Measurements from ENCODE around the gene ACAP3.
A peak's percentile ranks its signal among the peaks of the same experiment; 100 is the strongest.

ACAP3 gene

DNA sequence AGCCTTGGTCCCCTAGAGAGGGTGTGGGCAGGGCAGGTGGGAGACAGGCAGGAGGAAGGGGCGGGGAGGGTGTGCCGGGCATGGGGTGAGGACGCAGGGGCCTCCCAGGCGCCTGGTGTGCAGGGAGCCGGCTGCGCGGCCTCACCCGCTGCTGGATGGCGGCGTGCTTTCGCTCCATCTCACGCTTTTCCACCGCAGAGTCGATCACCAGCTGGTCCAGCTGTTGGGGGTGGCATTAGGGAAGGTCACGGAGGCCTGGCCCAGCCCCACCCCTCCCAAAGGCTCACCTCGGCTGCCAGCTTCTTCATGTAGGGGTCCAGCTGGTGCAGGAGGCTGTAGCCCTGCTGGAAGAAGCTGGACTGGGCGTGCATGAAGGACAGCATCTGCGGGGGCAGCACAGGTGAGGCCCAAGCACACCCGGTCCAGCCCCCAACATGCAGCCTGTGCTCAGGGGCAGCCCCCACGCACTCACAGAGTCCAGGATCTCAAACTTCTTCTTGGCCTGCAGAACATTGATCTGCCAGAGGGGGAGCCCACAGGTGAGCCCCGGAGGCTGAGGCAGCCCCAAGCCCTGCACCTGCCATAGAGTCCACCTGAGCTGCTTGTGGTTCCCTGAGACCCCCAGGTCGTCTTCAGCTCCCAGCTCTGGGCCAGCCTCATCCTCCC lies 7.9 kb downstream of the ACAP3 start:
- no peak for DNase-seq (ENCODE audit: low read depth)

GRCh38 chr1:1298861-1299685 lies 8.7 kb downstream of the ACAP3 start:
- DNase-seq (ENCODE audit: low read depth): no peak

DNA sequence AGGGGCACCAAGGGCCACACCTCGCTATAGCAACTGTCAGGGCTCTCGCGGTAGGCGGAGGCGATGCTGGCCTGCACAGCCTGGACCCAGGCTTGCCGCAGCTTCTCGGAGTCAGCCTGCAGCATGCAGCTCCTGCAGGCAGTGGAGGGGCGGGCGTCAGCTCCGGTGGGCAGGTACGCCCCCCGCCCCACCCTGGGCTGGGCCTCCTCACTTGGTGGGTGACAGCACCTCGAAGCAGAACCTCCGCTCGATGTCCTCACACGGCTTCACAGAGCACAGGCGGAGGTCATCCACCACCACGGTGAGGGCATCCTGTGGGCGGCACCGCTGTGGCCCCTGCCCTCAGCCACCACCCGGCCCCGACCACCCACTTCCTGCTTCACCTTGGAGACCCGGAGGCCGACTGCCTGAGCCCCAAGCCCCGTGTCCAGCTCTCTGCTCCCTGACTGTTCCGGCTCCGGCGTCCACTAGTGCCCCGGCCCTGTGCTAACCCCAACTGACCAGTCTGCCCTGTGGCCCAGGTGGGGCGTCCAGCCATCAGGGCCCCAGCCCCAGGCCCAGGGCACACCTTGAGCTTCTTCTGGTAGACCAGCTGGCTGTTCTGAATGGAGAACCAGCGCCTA lies 9.8 kb downstream of the ACAP3 start:
- DNase-seq (ENCODE audit: low read depth): no peak

DNA sequence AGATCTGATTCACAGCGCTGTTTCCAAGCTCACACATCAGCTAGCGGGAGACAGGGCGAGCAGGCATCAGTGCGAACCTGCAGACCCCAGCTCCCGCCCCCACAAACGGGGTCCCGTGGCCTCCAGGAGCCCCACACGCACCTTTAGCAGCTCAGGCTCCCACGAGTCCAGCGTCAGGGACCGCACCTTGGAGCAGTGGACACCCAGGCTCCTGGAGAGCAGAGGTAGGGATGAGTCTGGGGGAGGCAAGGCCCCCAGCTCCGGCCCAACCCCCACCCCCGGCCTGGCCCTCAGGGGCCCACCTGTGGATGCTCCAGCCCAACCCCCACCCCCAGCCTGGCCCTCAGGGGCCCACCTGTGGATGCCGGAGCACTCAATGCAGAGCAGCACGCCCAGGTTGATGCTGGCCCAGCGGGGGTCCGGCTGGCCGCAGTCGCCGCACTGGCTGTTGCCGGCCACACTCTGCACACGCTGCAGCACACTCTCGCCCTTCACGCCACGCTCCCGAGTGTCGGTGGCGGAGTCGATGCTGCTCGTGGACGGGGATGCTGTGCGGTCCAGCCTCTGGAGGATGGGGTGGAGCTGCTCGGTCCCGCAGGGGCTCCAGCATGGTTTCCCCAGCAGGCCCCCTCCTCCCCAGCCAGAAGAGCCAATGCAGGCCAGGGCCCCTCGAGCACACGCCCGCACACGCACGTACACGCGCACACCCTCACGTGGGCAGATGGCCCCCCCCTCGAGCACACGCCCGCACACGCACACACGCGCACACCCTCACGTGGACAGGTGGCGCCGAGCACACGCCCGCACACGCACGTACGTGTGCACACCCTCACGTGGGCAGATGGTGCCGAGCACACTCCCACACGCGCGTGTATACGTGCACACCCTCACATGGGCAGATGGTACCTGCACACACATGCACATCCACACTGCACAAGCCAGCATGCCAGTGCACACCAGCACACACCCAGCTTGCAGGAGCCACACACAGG lies 11.4 kb downstream of the ACAP3 start:
- no peak for DNase-seq (ENCODE audit: low read depth)

DNA sequence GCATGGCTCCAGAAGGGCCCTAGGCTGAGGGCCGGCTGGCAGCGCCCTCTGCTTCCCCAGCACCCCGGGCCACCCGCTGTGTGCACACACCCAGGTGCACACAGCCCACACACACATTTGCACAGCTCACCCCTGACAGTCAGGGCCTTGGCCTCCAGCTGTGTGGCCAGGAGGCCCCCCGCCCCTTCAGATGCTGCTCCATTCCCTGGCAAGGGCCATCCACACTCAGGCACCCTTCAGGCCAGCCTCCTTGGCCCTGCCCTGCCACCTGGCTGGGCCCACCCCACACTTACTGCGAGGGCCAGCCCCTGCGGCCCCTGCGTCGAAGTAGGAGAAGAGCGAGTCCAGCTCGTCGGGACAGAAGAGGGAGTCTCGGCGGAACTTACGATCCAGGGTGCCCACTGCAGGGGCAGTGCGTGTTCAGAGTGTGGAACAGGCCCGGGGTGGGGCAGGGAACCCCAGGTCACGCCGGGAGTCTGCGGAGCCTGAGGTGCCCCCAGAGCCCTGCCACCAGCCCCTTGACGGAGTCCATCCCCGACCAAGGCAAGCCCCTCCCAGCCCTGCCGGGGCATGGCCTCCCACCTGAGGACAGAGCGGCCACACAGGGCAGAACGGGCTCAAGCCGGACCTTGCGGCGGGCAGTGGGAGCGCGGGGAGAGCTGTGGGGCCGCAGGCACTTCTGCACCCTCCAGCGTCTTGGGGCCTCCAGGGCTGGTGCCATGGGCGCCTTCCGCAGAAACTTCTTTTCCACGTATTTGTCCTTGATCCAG lies 12.4 kb downstream of the ACAP3 start:
- DNase-seq (ENCODE audit: low read depth): no peak

- no peak for DNase-seq (ENCODE audit: low read depth)
These were observed 13.4 kb downstream of the ACAP3 start for GRCh38 chr1:1294250-1294890.

DNA sequence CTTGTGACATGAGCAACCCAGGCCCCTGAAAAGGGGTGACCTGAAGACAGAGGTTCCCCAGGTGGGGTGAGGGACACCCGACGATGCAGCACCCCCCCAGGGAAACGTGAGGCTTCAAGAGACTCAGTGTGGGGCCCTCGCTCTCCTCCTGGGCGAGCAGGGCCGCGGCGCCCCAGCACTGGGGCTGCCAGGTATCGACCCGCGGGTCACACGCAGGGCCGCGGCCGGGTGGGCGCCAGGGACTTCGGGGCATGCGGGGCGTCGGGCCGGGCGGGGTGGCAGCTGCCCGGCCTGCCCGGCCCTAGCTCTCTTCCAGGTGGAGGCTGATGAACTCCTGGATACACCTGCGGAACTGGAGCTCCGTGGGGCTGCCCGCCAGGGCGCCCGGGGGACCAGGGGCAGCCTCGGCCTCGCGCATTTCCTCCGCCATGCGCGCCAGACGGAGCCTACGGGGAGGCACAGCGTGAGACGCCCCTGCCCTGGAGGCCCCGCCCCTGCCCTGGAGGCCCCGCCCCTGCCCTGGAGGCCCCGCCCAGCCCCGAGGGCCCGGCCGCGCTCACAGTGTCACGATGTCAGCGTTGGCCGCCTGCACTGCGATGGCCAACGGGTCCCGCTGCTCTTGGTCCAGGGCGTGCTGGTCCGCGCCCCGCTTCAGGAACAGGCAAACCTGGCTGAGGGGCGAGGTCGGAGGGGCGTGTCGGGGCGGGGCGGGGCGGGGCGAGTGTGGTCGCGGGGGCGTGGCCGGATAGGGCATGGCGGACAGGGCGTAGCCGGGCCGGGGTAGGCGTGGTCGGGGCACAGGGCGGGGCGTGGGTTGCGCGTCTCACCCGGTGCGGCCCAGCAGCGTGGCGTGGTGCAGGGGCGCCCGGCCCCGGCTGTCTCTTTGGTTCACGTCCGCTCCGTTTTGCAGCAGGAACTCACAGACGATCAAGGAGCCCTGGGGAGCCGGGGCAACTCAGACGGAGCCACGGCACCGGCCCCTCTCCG lies 14.2 kb downstream of the ACAP3 start:
- DNase-seq (ENCODE audit: low read depth): no peak

DNA sequence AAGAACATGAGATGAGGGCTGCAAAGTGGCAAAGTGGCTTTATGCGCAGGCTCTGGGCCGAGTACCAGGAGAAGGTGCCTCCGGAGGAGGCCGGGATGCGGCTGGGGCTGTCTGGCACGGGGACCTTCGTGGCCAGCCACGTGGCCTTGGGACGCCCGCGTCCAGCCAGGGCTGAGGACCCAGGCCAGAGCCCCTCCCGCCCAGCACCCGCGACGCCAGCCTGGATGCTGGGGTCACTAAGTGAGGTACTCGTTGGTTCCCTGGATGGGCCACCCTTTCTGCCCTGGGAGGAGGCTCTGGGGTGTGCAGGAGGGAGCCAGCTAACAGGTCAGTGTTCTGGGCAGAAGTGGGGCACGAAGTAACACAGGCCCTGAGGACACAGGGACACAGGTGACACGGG lies 14.9 kb downstream of the ACAP3 start:
- no peak for DNase-seq (ENCODE audit: low read depth)

- DNase-seq (ENCODE audit: low read depth): no peak
These were observed 15.3 kb downstream of the ACAP3 start for GRCh38 chr1:1292442-1292779.

DNA sequence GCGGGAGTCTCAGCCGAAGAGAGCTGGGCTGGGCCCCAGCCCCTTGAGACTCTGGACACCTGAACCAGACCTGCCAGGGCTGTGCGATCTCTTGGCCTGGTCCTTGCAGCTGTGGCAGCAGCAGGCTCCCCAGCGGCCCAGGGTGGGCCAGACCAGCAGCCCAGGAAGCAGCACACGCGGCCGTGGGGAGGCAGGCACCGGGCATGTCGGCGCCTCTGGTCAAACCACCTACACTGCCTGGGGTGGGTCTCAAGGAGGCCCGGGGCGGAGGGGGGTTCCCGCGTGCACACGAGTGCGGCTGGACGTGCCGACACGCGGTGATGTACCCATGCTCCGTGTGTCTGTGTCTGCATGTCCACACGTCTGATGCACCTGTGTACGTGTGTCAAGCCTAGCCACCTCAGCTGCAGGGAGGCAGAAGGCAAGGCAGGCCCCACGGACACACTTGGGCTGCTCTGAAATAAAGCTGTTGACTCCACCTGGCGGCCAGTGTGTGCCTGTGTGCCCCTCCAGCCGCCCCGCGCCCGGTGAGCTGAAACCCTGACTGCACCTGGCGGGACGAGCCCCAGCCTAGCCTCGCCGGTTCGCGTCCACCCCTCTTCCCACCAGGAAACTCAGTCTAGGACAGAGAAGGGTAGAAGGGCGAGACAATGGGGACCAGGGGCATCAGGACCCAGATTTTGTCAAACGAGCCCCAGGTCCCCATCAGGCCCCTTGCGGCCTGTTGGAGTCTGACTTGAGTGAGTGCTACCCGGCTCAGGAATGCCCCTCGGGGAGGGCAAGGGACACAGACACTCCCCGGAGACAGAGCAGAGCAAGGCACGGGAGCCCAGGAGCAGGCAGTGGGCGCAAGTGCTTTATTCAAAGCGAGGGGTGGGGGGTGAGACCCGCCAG lies 15.9 kb downstream of the ACAP3 start:
- peak; percentile 42 for DNase-seq (ENCODE audit: low read depth)

- no peak for DNase-seq (ENCODE audit: low read depth)
These were observed 16.7 kb downstream of the ACAP3 start for GRCh38 chr1:1291023-1291528.

GRCh38 chr1:1290238-1290731 lies 17.4 kb downstream of the ACAP3 start:
- no peak for DNase-seq (ENCODE audit: low read depth)

GRCh38 chr1:1287288-1288110 lies 20.2 kb downstream of the ACAP3 start:
- DNase-seq (ENCODE audit: low read depth): no peak

- DNase-seq (ENCODE audit: low read depth): no peak
These were observed 21.1 kb downstream of the ACAP3 start for GRCh38 chr1:1286313-1287261.

DNA sequence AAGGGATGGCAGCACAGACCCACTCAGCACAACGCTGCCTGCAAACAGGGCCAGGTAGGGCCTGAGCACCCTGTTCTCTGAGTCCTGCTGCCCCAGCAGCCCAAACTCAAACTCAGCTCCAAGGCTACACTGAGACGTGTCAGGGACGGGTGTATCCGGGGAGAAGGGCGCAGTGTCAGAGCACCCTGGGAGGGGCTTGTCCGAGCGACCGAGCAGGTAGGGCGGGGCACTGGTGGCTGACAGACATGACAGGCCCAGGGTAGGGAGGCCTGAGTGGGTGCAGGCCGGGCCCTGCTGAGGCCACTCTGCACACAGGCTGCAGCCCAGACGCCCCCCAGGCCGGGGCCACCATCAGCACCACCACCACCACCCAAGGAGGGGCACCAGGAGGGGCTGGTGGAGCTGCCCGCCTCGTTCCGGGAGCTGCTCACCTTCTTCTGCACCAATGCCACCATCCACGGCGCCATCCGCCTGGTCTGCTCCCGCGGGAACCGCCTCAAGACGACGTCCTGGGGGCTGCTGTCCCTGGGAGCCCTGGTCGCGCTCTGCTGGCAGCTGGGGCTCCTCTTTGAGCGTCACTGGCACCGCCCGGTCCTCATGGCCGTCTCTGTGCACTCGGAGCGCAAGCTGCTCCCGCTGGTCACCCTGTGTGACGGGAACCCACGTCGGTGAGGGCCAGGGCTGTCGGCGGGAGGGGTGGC lies 22.0 kb downstream of the ACAP3 start:
- DNase-seq (ENCODE audit: low read depth): no peak
